ENCODE data around the gene GGTLC3. TPM values are rescaled to one million over a fixed set of nuclear protein-coding genes. Genes with fewer than 3 reads are reported as not detected.
"Not testable (repeated sequence)": the region's sequence is repeated elsewhere in the genome, so short reads cannot be mapped to it uniquely, and the experiment has no call there.

GGTLC3 gene
- polyA plus RNA-seq, 1 donor = 0.34 TPM

- DNase-seq; H3K27me3 ChIP-seq (ENCODE audit: control insufficient read depth, insufficient read depth, low read length); H3K27ac ChIP-seq (ENCODE audit: low read length); H3K36me3 ChIP-seq (ENCODE audit: control insufficient read depth, insufficient read depth, low read length); H3K4me1 ChIP-seq (ENCODE audit: control insufficient read depth, insufficient read depth, low read length); H3K9me3 ChIP-seq (ENCODE audit: control insufficient read depth, low read depth, low read length); H3K4me3 ChIP-seq (ENCODE audit: low read length): not testable (repeated sequence)
- no CpG with 5 or more reads among the region's 11 CpGs for WGBS (ENCODE audit: insufficient coverage, low lambda C conversion rate)
Measured at GRCh38 chr22:18543400-18543799, 25.4 kb upstream of the GGTLC3 start.

- H3K4me3 ChIP-seq (ENCODE audit: low read length); H3K9me3 ChIP-seq (ENCODE audit: control insufficient read depth, low read depth, low read length); H3K27ac ChIP-seq (ENCODE audit: low read length); DNase-seq; H3K27me3 ChIP-seq (ENCODE audit: control insufficient read depth, insufficient read depth, low read length); H3K36me3 ChIP-seq (ENCODE audit: control insufficient read depth, insufficient read depth, low read length); H3K4me1 ChIP-seq (ENCODE audit: control insufficient read depth, insufficient read depth, low read length): not testable (repeated sequence)
- WGBS (ENCODE audit: insufficient coverage, low lambda C conversion rate) = no CpG with 5 or more reads among the region's 6 CpGs
Measured at GRCh38 chr22:18539994-18540393, 22.0 kb upstream of the GGTLC3 start.

DNA sequence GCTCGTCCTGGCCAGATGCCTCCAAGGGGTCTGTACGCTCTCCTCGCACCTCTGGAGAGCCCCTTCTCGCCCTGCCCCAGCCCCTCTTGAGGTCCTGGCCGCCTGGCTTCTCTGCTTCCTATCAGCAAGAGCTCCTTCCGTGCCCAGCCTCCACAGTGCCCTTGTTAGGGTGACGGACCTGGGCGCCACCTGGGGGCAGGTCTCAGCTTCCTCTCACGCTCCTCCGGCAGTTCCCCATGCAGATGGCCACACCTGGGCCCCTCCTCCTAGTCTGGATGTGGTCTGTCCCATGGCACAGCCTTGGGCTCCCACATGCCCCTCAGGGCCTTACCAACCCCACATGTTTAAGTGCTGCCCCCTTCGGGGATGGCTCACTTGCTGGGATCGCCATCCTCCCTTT, 16.4 kb upstream of the GGTLC3 start:
- no CpG with 5 or more reads among the region's 12 CpGs for WGBS (ENCODE audit: insufficient coverage, low lambda C conversion rate)
- not testable (repeated sequence) for DNase-seq; H3K27me3 ChIP-seq (ENCODE audit: control insufficient read depth, insufficient read depth, low read length); H3K36me3 ChIP-seq (ENCODE audit: control insufficient read depth, insufficient read depth, low read length); H3K9me3 ChIP-seq (ENCODE audit: control insufficient read depth, low read depth, low read length); H3K27ac ChIP-seq (ENCODE audit: low read length); H3K4me1 ChIP-seq (ENCODE audit: control insufficient read depth, insufficient read depth, low read length); H3K4me3 ChIP-seq (ENCODE audit: low read length)

GRCh38 chr22:18533633-18534032, 15.7 kb upstream of the GGTLC3 start:
- WGBS (ENCODE audit: insufficient coverage, low lambda C conversion rate) = no CpG with 5 or more reads among the region's 11 CpGs
- DNase-seq; H3K4me1 ChIP-seq (ENCODE audit: control insufficient read depth, insufficient read depth, low read length); H3K27me3 ChIP-seq (ENCODE audit: control insufficient read depth, insufficient read depth, low read length); H3K27ac ChIP-seq (ENCODE audit: low read length); H3K36me3 ChIP-seq (ENCODE audit: control insufficient read depth, insufficient read depth, low read length); H3K4me3 ChIP-seq (ENCODE audit: low read length); H3K9me3 ChIP-seq (ENCODE audit: control insufficient read depth, low read depth, low read length): not testable (repeated sequence)

- no CpG with 5 or more reads among the region's 57 CpGs for WGBS (ENCODE audit: insufficient coverage, low lambda C conversion rate)
- H3K4me1 ChIP-seq (ENCODE audit: control insufficient read depth, insufficient read depth, low read length); H3K4me3 ChIP-seq (ENCODE audit: low read length); H3K27ac ChIP-seq (ENCODE audit: low read length); H3K27me3 ChIP-seq (ENCODE audit: control insufficient read depth, insufficient read depth, low read length); DNase-seq; H3K36me3 ChIP-seq (ENCODE audit: control insufficient read depth, insufficient read depth, low read length); H3K9me3 ChIP-seq (ENCODE audit: control insufficient read depth, low read depth, low read length): not testable (repeated sequence)
Measured at GRCh38 chr22:18529416-18530145, 11.6 kb upstream of the GGTLC3 start.

- not testable (repeated sequence) for H3K4me3 ChIP-seq (ENCODE audit: low read length); H3K27me3 ChIP-seq (ENCODE audit: control insufficient read depth, insufficient read depth, low read length); H3K9me3 ChIP-seq (ENCODE audit: control insufficient read depth, low read depth, low read length); H3K4me1 ChIP-seq (ENCODE audit: control insufficient read depth, insufficient read depth, low read length); H3K36me3 ChIP-seq (ENCODE audit: control insufficient read depth, insufficient read depth, low read length)
- peak overlapping the region; percentile 58 for H3K27ac ChIP-seq (ENCODE audit: low read length)
- WGBS (ENCODE audit: insufficient coverage, low lambda C conversion rate) = no CpG with 5 or more reads among the region's 66 CpGs
- peak; percentile 19 to 74 for DNase-seq
Measured at GRCh38 chr22:18528597-18529415, 10.8 kb upstream of the GGTLC3 start.

GRCh38 chr22:18527752-18528596, 10.0 kb upstream of the GGTLC3 start, which contains the start of gene TMEM191B:
Gene TMEM191B, plus strand, starts transcription at chr22:18527802. Its CDS starts 179 bp downstream, at chr22:18527981.
- H3K4me1 ChIP-seq (ENCODE audit: control insufficient read depth, insufficient read depth, low read length); H3K36me3 ChIP-seq (ENCODE audit: control insufficient read depth, insufficient read depth, low read length); H3K4me3 ChIP-seq (ENCODE audit: low read length); DNase-seq; H3K9me3 ChIP-seq (ENCODE audit: control insufficient read depth, low read depth, low read length); H3K27ac ChIP-seq (ENCODE audit: low read length); H3K27me3 ChIP-seq (ENCODE audit: control insufficient read depth, insufficient read depth, low read length): not testable (repeated sequence)
- no CpG with 5 or more reads among the region's 65 CpGs for WGBS (ENCODE audit: insufficient coverage, low lambda C conversion rate)

- WGBS (ENCODE audit: insufficient coverage, low lambda C conversion rate) = no CpG with 5 or more reads among the region's 4 CpGs
- H3K27me3 ChIP-seq (ENCODE audit: control insufficient read depth, insufficient read depth, low read length); H3K36me3 ChIP-seq (ENCODE audit: control insufficient read depth, insufficient read depth, low read length); H3K4me1 ChIP-seq (ENCODE audit: control insufficient read depth, insufficient read depth, low read length); H3K4me3 ChIP-seq (ENCODE audit: low read length); DNase-seq; H3K9me3 ChIP-seq (ENCODE audit: control insufficient read depth, low read depth, low read length); H3K27ac ChIP-seq (ENCODE audit: low read length): not testable (repeated sequence)
Measured at GRCh38 chr22:18523328-18523727, 5.4 kb upstream of the GGTLC3 start.

GRCh38 chr22:18522762-18523161, 4.8 kb upstream of the GGTLC3 start:
- WGBS (ENCODE audit: insufficient coverage, low lambda C conversion rate) = no CpG with 5 or more reads among the region's 6 CpGs
- H3K36me3 ChIP-seq (ENCODE audit: control insufficient read depth, insufficient read depth, low read length); H3K4me3 ChIP-seq (ENCODE audit: low read length); H3K4me1 ChIP-seq (ENCODE audit: control insufficient read depth, insufficient read depth, low read length); H3K27ac ChIP-seq (ENCODE audit: low read length); H3K27me3 ChIP-seq (ENCODE audit: control insufficient read depth, insufficient read depth, low read length); H3K9me3 ChIP-seq (ENCODE audit: control insufficient read depth, low read depth, low read length); DNase-seq: not testable (repeated sequence)

GRCh38 chr22:18513454-18513853, 4.5 kb downstream of the GGTLC3 start:
- not testable (repeated sequence) for H3K27me3 ChIP-seq (ENCODE audit: control insufficient read depth, insufficient read depth, low read length); DNase-seq; H3K4me3 ChIP-seq (ENCODE audit: low read length); H3K4me1 ChIP-seq (ENCODE audit: control insufficient read depth, insufficient read depth, low read length); H3K36me3 ChIP-seq (ENCODE audit: control insufficient read depth, insufficient read depth, low read length); H3K27ac ChIP-seq (ENCODE audit: low read length); H3K9me3 ChIP-seq (ENCODE audit: control insufficient read depth, low read depth, low read length)
- no CpG with 5 or more reads among the region's 10 CpGs for WGBS (ENCODE audit: insufficient coverage, low lambda C conversion rate)
